B cell (primary cell): Measurements from ENCODE around the gene SENP5.

Source experiments
- EZH2 ChIP-seq: IDR thresholded peaks from 2 replicates; pipeline ENCODE4 v1.6.1; 2012; ENCODE audit warnings: borderline replicate concordance, low read depth, mild to moderate bottlenecking, moderate library complexity, low read length; ENCODE audit not compliant: insufficient read depth, poor library complexity, severe bottlenecking
- TF ChIP-seq, protein P1 (sequence below): fragments of 200-600 bp; IDR thresholded peaks from one replicate; pipeline ENCODE4 v1.8.0; 2022; ENCODE audit warnings: antibody characterized with exemption, mild to moderate bottlenecking

DNA sequence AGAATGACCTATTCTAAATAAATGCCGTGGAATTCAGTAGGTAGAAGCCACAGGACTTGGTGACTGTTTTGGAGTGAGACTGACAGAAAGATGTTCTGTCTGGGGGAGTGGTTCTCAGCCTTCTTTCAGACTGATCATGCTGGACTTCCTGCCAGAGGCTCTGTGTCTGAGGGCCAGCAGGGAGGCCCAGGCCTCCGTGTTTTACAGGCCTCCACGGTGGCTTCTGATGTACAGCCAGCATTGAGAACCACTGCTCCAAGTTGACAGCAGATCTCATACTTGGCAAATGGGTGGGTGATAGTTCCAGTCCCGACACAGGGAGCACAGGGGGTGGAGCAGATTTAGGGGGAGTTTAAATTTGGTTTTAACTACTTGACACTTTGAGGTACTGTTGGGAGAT lies 107.6 kb downstream of the SENP5 start:
- TF ChIP-seq, protein P1, sequence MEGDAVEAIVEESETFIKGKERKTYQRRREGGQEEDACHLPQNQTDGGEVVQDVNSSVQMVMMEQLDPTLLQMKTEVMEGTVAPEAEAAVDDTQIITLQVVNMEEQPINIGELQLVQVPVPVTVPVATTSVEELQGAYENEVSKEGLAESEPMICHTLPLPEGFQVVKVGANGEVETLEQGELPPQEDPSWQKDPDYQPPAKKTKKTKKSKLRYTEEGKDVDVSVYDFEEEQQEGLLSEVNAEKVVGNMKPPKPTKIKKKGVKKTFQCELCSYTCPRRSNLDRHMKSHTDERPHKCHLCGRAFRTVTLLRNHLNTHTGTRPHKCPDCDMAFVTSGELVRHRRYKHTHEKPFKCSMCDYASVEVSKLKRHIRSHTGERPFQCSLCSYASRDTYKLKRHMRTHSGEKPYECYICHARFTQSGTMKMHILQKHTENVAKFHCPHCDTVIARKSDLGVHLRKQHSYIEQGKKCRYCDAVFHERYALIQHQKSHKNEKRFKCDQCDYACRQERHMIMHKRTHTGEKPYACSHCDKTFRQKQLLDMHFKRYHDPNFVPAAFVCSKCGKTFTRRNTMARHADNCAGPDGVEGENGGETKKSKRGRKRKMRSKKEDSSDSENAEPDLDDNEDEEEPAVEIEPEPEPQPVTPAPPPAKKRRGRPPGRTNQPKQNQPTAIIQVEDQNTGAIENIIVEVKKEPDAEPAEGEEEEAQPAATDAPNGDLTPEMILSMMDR = no peak
- no peak for TF ChIP-seq EZH2
